ENCODE data around the gene CLRN3.

- TF ChIP-seq CTCF (IDR thresholded peaks at IDR 0.05; ENCODE audit: poor library complexity) (no peak), EZH2 (IDR thresholded peaks at IDR 0.05; ENCODE audit: borderline replicate concordance) (no peak), EZH2phosphoT487 (IDR thresholded peaks at IDR 0.05; ENCODE audit: low read depth, severe bottlenecking, unreplicated experiment) (no peak)
These were observed 41.0 kb downstream of the CLRN3 start for GRCh38 chr10:127851661-127852194.
